Measurements from ENCODE around the gene EEF2. TPM values are rescaled to one million over a fixed set of nuclear protein-coding genes. Genes with fewer than 3 reads are reported as not detected.

EEF2 gene
- total RNA-seq: 1,978 and 3,029 TPM in 2 replicates

GRCh38 chr19:3984908-3985642 lies at the start of gene EEF2:
TSS of gene EEF2 (minus strand) at chr19:3985463. CDS start at chr19:3985380, 83 bp downstream.

GRCh38 chr19:4007021-4007835 lies 22.0 kb upstream of the EEF2 start, which contains the start of gene PIAS4:
TSS of gene PIAS4 (plus strand) at chr19:4007736. CDS start at chr19:4007761, 25 bp downstream.

GRCh38 chr19:3970808-3971598 lies 14.3 kb downstream of the EEF2 start, which contains the start of gene DAPK3:
TSS of gene DAPK3 (minus strand) at chr19:3971099. CDS start at chr19:3969735, 1,364 bp downstream.

GRCh38 chr19:3932931-3933810 lies 52.1 kb downstream of the EEF2 start, which contains the start of gene NMRK2:
TSS of gene NMRK2 (plus strand) at chr19:3933069. CDS start at chr19:3933672, 603 bp downstream.

Small RNA genes within 50 kb of the gene (small RNA-seq; reads per million reads assigned to genes)
- gene SNORD37: 8.6 reads per million, percentile 93 among the genes with 10 or more reads in this experiment

Other genes with a start within 250 kb of the EEF2 start
- gene APBA3, start 223.8 kb downstream of the EEF2 start, total RNA-seq: 11.1 and 11.8 TPM in 2 replicates
- gene MRPL54, start 222.8 kb downstream of the EEF2 start, total RNA-seq: 38.4 and 39.2 TPM in 2 replicates
- not detected in 2 replicates for gene RAX2, start 213.2 kb downstream of the EEF2 start, total RNA-seq
- gene MATK, start 199.1 kb downstream of the EEF2 start, total RNA-seq: 0.39 and 0.65 TPM in 2 replicates
- not detected in 2 replicates for gene ZFR2, start 116.4 kb downstream of the EEF2 start, total RNA-seq
- gene ATCAY, start 104.8 kb downstream of the EEF2 start, total RNA-seq: under 0.01 and 0.32 TPM in 2 replicates
- gene NMRK2, start 52.4 kb downstream of the EEF2 start, total RNA-seq: not detected in 2 replicates
- 77.7 and 81.7 TPM in 2 replicates for gene DAPK3, start 14.4 kb downstream of the EEF2 start, total RNA-seq
- gene PIAS4, start 22.3 kb upstream of the EEF2 start, total RNA-seq: 14.6 and 20.0 TPM in 2 replicates
- 27.8 and 28.4 TPM in 2 replicates for gene ZBTB7A, start 81.4 kb upstream of the EEF2 start, total RNA-seq
- gene MAP2K2, start 138.7 kb upstream of the EEF2 start, total RNA-seq: 146 and 215 TPM in 2 replicates
- gene CREB3L3, start 168.2 kb upstream of the EEF2 start, total RNA-seq: not detected in 2 replicates
- 8.8 and 11.7 TPM in 2 replicates for gene SIRT6, start 197.1 kb upstream of the EEF2 start, total RNA-seq
- 0.91 and 0.97 TPM in 2 replicates for gene ANKRD24, start 197.2 kb upstream of the EEF2 start, total RNA-seq
- not detected in 2 replicates for gene EBI3, start 244.1 kb upstream of the EEF2 start, total RNA-seq